ELR (cell line): Measurements from ENCODE around the gene ENOX1.
A peak's percentile ranks its signal among the peaks of the same experiment; 100 is the strongest.

ENCODE experiments used
- DNase-seq: peaks from one replicate; pipeline ENCODE4 v3.0.0-alpha.2; 2015; ENCODE audit warnings: low read depth

The ENOX1 gene

DNA sequence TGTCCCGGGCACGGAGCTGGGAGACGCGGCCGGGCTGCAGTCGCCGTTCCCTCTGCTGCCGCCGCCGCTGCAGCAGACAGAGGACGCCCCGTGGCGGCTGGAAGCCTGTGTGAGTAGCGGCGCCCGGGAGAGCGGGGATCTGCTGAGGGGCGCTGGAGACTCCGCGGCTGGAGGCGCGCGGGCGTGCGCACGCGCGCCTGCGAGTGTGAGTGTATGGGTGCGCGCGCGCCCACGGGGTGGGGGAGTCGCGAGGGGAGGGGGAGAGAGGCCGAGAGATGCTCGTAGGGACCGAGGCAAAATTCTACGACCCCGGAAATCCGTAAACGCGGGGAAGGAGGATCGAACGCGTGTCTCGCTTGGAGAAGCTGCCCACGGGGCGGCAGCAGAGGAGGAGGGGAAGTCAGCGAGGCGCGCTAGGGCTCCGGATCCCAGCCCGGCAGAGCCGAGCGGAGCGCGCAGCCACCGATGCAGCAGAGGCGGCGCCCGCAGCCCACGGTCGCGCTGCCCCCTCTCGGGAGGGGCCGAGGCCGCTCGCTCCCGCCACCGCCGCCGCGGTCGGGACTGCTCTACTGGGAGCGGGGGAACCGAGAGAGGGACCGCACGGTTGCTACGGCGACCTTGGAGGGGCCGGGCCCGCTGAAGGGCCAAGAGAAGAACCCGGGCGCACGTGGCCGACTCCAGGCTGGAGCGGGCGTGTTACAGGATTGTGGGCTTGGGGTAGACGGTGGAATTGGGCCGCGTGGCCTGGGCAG, at the start of gene ENOX1:
TSS of gene ENOX1 (minus strand) at position 207 of the 752 bp plus-strand sequence.
- DNase-seq = peak; percentile 72

DNA sequence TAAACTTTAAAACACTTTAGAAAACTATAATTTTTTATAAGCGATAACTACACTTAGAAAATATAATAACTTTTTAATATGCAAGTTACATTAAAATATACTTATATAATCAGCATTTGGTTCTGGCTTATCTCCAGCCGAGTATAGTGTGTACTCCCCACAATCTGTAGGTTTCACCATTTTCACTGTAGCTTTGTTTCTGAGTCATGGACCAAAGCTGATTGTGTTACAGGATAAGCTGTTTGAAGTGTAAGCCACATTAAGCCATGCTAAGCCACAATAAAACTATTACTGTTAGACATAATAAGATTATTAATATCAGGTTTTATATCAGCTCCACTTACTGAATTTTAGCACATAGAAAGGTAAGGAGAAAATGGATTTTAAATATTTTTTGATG, 48.9 kb upstream of the ENOX1 start:
- DNase-seq = no peak

DNA sequence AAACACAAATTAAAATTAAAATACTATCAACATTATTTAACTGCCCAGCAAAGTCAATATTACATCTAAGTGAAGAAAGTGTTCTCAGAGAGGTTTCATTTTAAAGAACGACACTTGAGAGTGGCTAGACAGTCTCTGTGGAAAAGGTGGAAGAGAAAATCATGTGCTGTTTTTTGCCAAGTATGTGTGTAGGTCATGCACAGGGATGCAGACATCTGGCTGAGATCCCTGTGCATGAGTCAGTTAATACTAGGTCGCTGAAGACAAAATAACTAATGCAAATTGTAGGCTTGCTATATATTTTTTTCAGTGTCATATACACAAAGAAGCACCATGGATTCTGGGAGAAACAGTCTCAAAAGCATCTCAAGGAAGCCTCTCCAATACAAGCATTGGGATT, 44.3 kb upstream of the ENOX1 start:
- DNase-seq = peak; percentile 48

DNA sequence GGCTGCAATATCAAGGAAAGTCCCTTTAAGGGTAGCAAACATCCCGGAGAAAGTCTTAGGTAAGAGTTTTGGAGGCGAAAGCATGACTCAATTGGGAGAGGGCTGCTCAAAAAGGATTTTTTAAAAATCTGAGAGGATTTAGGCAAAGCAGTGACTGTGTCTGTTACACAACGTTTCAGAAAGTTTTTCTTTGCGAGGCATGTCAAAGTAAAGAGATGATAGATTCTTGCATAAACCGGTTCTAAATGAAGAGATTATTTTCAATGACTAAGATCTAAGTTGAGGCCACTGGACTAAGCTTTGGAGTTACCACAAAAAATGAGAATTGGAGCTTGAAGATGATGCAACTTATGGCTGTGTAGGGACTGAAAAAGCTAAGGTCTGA, 43.7 kb upstream of the ENOX1 start:
- DNase-seq = peak; percentile 33

- DNase-seq = peak; percentile 74
Observed at GRCh38 chr13:43824656-43825055, 37.9 kb upstream of the ENOX1 start.

DNA sequence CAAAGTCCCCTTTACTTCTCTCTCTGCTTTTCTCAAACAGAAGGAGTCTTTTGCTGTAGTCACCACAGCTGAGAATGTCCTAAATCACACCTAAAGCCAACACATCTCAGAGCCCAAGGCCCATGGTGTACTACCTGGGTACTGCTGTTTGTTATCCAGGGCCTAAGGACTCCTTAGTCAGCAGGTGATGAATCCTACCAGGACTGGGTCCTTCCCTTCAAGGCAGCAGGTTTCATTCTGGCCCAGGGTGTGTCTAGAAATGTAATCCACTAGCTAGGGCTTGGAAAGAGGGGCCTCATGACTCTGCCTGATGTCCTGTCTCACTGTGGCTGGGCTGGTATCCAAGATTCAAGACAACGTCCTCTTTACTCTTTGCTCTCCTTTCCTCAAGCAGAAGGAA, 36.2 kb upstream of the ENOX1 start:
- no peak for DNase-seq

DNA sequence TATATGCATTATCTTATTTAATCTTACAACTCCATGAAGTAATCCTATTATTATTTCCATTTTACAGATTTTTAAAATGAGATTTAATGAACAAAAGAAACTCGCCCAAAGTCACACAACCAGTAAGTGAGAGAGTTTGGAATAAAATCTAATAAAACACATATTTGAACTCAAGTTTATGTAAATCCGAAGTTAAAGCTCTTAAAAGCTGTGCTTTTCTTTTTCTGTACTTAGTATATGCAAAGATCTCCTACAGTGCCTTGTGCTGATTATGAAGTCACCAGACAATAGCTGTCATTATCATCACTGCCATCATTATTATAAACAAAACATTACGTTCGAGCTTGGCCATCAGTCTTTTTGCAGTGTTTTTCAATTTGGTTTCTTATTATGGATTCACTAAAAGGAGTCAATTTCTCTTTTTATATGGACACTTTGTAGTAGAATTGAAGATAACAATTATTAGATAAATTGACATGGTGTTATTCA, 29.7 kb upstream of the ENOX1 start:
- DNase-seq = no peak

GRCh38 chr13:43815204-43815603, 28.4 kb upstream of the ENOX1 start:
- DNase-seq = peak; percentile 66

DNA sequence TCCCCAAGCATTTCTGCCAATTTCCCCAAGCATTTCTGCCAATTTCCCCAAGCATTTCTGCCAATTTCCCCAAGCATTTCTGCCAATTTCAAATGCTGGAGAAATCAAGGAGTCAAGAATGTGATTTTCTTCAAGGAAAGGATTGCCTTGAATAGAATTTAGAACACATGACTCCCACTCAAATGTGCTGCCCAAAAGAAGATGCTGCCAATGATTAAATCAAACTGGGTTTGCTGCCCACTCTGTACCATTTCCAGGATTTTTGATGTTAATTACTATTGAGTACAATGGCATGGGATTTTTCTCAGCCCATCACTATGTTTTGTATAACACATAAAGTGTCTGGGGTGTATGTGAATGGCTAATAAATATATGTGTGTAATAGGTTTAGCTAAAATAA, 21.9 kb upstream of the ENOX1 start:
- DNase-seq = no peak

GRCh38 chr13:43805681-43806128, 18.9 kb upstream of the ENOX1 start:
- peak; percentile 41 for DNase-seq

- peak; percentile 96 for DNase-seq
Observed at GRCh38 chr13:43805071-43805468, 18.3 kb upstream of the ENOX1 start.

DNA sequence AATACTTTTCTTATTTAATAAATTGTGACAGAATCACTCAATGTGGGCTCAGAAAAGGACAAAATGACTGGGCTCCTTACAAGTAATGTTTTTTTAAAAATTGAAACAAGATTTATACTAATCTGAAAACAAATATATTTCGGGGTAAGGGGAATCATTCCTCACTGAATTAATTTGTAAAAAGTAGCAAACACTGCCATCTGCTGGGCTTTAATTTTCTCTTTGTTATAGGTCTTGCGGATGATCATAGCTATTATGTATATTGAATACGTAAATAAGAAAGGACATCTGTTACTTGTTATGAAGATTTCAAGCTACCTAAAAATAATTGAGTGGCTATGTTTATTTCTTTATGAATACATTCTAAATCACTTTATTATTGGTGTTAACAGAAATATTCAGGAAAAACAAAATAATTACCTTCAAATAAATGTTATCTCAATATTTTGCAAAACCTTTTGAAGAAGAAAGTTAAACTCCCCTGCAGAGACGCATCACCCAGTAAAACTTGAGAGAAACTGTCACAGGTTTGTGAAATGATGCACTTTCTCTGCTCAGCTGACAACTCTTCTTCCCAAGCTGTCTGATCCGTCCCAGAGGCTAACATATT, 17.8 kb upstream of the ENOX1 start:
- DNase-seq = peak; percentile 82

DNA sequence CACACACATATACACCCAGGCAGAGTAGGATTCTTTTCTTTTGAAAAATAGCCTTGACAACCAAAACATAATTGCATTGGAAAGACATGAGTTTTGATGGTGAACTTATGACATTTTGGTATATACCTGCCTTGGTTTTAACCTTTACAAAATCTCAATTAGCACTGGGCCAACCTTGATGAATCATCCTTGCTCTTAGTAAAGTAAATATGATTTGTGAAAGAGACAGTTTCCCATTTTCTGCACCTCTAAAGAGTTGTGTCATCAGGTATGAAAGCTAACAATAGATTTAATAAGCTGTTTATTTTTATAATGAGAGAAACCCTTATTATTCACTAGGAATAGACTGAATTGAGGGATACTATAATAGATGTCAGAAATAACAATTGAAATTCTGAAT, 15.7 kb upstream of the ENOX1 start:
- no peak for DNase-seq

DNA sequence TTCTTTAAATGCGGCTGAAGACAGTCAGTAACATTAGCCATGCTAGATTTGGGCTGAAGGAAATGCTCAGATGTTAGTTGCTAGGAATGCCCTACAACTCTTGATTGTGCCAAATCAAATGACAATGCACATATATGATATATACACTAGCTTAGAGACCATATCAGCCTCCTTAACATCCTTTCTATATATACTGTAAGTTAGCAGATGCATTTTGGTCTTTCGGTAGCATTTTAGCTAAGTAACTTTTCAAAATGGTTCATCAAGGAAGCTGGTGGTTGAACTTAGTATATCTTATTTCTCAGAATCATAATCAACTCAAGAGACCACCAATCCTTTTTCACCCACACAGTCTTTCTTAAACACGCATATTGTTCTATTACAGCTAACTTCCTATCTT, 14.1 kb upstream of the ENOX1 start:
- no peak for DNase-seq

DNA sequence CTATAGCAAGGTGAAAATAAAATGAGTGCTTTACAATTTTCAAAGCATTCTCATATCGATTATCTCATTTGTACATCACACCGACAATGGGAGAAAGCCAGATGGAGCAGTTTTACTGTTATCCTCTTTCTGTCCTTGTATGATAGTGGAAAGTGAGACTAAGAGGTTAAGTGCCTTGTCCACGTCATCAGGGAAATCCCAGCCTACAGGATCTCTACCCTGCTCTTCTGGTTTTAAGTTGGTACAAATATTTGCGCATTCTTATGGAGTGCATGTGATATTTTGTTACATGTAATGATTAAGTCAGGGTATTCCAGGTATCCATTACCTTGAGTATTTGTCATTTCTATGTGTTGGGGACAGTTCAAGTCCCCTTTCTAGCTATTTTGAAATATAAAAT, 12.4 kb upstream of the ENOX1 start:
- no peak for DNase-seq

GRCh38 chr13:43797869-43798268, 11.1 kb upstream of the ENOX1 start:
- DNase-seq = peak; percentile 34

- no peak for DNase-seq
Observed at GRCh38 chr13:43797159-43797558, 10.4 kb upstream of the ENOX1 start.

- no peak for DNase-seq
Observed at GRCh38 chr13:43794416-43794815, 7.6 kb upstream of the ENOX1 start.

GRCh38 chr13:43792076-43792881, 5.5 kb upstream of the ENOX1 start:
- DNase-seq = no peak

- DNase-seq = peak; percentile 71
Observed at GRCh38 chr13:43787997-43788396, 1.2 kb upstream of the ENOX1 start.

DNA sequence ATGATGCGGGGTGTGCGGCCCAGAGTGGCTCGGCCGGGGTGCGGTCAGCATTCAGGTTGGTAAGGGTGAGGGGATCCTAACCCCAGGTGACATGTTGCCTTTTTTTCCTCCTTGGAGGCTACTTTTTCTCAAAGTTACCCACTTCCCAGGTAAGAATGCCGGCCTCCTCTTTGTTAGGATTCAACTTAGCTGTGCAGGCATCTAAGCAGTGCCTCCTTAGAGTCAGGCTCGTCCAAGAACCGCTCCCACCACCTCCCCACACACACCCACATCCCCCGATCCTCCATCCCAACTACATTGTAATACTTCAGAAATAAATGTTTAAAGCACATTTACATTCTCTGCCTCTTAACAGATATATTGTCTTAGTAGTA, 733 bp upstream of the ENOX1 start:
- peak; percentile 8 for DNase-seq

DNA sequence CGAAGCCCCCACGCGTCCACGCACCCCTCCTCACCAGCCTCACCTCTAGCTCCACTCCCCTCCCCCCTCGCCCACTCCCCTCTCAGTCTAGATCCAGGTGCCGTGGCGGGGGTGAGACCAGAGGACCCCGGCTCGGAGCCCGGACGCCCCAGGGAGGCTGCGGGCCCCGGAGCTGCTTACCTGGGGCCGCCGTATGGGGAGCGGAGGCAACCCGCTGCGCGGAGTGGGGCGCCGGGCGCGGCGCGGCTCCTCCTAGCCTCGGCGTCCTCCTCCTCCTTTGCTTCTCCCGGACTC, 353 bp downstream of the ENOX1 start:
- DNase-seq = no peak
